Activated CD8-positive, alpha-beta T cell treated with anti-CD3 and anti-CD28 coated beads for 36 hours (primary cell): Measurements from ENCODE around the gene SLC30A7. TPM values are rescaled to one million over a fixed set of nuclear protein-coding genes. Genes with fewer than 3 reads are reported as not detected.

ENCODE experiments used
- ATAC-seq: fragments of 200-7000 bp; cut with Tn5 transposase; one replicate; pipeline ENCODE4 v1.10.0; 2021; ENCODE audit warnings: mild to moderate bottlenecking, moderate library complexity
- CTCF ChIA-PET: fragments of 350-600 bp; sonication (Branson Sonifier 250); formaldehyde crosslinking; loops from one replicate; lab custom pipeline; 2021; ENCODE audit warnings: antibody characterized with exemption; lab: Charles Lee
- POLR2A ChIA-PET: fragments of 350-600 bp; sonication (Branson Sonifier 250); formaldehyde crosslinking; loops from one replicate; lab custom pipeline; 2021; ENCODE audit warnings: antibody characterized with exemption; lab: Charles Lee
- DNase-seq: peaks from one replicate; pipeline ENCODE4 v3.0.0-alpha.2; 2020
- H3K27ac Mint-ChIP-seq: one replicate; pipeline ENCODE4 v1.8.0; 2021; ENCODE audit warnings: mild to moderate bottlenecking, mixed read lengths
- H3K27me3 Mint-ChIP-seq: one replicate; pipeline ENCODE4 v1.8.0; 2021; ENCODE audit warnings: mixed read lengths
- H3K36me3 Mint-ChIP-seq: one replicate; pipeline ENCODE4 v1.8.0; 2021; ENCODE audit warnings: low read depth, mixed read lengths
- H3K4me1 Mint-ChIP-seq: one replicate; pipeline ENCODE4 v1.8.0; 2021; ENCODE audit warnings: low read depth, mixed read lengths
- H3K4me3 Mint-ChIP-seq: one replicate; pipeline ENCODE4 v1.8.0; 2021; ENCODE audit warnings: mild to moderate bottlenecking, moderate library complexity, mixed read lengths
- H3K9me3 Mint-ChIP-seq: one replicate; pipeline ENCODE4 v1.8.0; 2021; ENCODE audit warnings: mixed read lengths
- intact Hi-C: fragments of 100-400 bp; cut with micrococcal nuclease; formaldehyde crosslinking; loops from one replicate; pipeline ENCODE4 v1.10.0; 2022
- total RNA-seq, 2 experiments: library from RNA; stranded (reverse); gene quantifications; one replicate each; pipeline ENCODE4 v1.2.3, GENCODE V29; 2021
- TF ChIP-seq, protein P1 (sequence below): fragments of 200-600 bp; IDR thresholded peaks from one replicate; pipeline ENCODE4 v1.8.0; 2022; ENCODE audit warnings: antibody characterized with exemption, mild to moderate bottlenecking

The SLC30A7 gene
- total RNA-seq, 2 experiments from 2014 or later: 32.0 to 36.1 TPM

GRCh38 chr1:100995198-100995988 is 99.5 kb downstream of the SLC30A7 start:
- no peak for ATAC-seq
- Mint-ChIP-seq H3K4me3 (no peak overlapping the region), H3K36me3 (peaks cover 62% of the 10 kb centered on the region), H3K27me3 (no peaks in the 10 kb centered on the region), H3K27ac (no peak overlapping the region), H3K4me1 (peaks cover 16% of the 10 kb centered on the region), H3K9me3 (no peaks in the 10 kb centered on the region)
- ChIA-PET CTCF (interaction anchor here (1.6 kb wide), 1 partner anchor 10 kb away, joined by 3 read pairs; no protein-coding TSS in a partner anchor), POLR2A (interaction anchor here (1.0 kb wide), 1 partner anchor 295 kb away, joined by 4 read pairs; no protein-coding TSS in a partner anchor)
- DNase-seq: no peak
- TF ChIP-seq, protein P1, sequence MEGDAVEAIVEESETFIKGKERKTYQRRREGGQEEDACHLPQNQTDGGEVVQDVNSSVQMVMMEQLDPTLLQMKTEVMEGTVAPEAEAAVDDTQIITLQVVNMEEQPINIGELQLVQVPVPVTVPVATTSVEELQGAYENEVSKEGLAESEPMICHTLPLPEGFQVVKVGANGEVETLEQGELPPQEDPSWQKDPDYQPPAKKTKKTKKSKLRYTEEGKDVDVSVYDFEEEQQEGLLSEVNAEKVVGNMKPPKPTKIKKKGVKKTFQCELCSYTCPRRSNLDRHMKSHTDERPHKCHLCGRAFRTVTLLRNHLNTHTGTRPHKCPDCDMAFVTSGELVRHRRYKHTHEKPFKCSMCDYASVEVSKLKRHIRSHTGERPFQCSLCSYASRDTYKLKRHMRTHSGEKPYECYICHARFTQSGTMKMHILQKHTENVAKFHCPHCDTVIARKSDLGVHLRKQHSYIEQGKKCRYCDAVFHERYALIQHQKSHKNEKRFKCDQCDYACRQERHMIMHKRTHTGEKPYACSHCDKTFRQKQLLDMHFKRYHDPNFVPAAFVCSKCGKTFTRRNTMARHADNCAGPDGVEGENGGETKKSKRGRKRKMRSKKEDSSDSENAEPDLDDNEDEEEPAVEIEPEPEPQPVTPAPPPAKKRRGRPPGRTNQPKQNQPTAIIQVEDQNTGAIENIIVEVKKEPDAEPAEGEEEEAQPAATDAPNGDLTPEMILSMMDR: no peak
- intact Hi-C loops: no loop called here

- H3K4me1 Mint-ChIP-seq: peaks cover 30% of the 10 kb centered on the region
- H3K9me3 Mint-ChIP-seq: no peaks in the 10 kb centered on the region
- no peaks in the 10 kb centered on the region for H3K27me3 Mint-ChIP-seq
- TF ChIP-seq, protein P1: no peak
- POLR2A ChIA-PET: no interaction called here
- CTCF ChIA-PET: no interaction called here
- intact Hi-C loops: no loop called here
- DNase-seq: no peak
- no peak for ATAC-seq
- H3K36me3 Mint-ChIP-seq: peaks cover 59% of the 10 kb centered on the region
- no peak overlapping the region for H3K27ac Mint-ChIP-seq
- no peak overlapping the region for H3K4me3 Mint-ChIP-seq
Observed at GRCh38 chr1:100998426-100998825, 102.5 kb downstream of the SLC30A7 start.

DNA sequence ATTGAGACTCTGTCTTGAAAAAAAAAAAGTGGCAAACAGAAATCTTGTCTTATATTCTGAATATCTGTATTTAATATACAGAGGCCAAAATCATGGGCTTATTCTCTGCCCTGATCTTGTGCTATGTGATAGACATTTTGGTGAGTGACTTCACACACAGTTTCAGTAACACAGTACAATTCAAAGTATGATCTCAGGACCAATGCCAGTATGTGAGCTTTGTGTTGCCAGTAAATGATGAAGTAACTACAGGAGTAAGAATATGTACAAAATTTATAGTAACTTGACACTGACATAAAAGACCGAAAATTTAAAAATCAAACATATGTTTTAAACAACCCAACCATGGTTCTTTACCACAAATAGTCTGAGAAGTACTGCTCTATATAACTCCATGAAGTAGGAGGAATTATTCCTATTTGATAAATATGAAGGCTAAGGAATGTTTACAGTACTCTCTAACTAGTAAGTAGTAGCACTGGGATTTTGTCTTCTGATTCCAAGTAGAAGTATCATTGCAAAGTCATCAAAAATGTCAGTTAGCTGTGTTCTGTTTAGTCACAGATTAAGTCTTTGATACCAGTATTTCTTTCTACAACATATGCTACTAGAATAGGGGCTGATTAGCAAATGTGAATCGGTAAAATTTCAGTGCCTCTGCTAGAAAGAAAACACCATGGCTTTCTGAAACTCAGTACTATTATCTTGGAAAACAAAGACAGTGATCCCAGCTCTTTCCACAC is 104.4 kb downstream of the SLC30A7 start:
- H3K4me1 Mint-ChIP-seq: peaks cover 39% of the 10 kb centered on the region
- TF ChIP-seq, protein P1: no peak
- CTCF ChIA-PET: no interaction called here
- no peaks in the 10 kb centered on the region for H3K27me3 Mint-ChIP-seq
- POLR2A ChIA-PET: no interaction called here
- H3K4me3 Mint-ChIP-seq: no peak overlapping the region
- ATAC-seq: no peak
- no peak for DNase-seq
- H3K9me3 Mint-ChIP-seq: peaks cover under 1% of the 10 kb centered on the region
- H3K27ac Mint-ChIP-seq: no peak overlapping the region
- peaks cover 53% of the 10 kb centered on the region for H3K36me3 Mint-ChIP-seq
- intact Hi-C loops: no loop called here

DNA sequence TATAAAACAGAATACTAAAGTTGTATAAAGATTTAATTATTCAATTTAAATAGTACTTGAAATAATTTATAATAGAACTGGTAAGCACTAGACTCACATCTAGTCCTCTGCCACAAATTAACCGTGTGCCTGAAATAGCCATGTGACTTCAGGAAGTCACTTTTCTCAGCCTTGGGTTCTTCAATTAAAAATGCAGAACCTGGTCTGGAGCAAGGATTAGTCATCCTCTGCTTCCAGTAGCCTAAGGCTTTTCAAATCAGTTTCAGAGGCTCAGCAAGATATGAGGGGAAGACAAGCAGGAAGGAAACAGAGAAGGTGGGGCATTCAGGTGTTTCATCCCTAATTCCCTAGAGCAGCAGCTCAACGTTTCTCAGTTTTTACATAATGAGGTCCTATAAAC is 106.7 kb downstream of the SLC30A7 start:
- ChIA-PET POLR2A (interaction anchor here (1.2 kb wide), 1 partner anchor 25 kb away, joined by 4 read pairs; no protein-coding TSS in a partner anchor), CTCF (interaction anchor here (1.2 to 1.3 kb wide), 2 partner anchors 9 to 10 kb away, joined by 3 read pairs; no protein-coding TSS in a partner anchor)
- intact Hi-C loops: no loop called here
- TF ChIP-seq, protein P1: no peak
- ATAC-seq (no peak), DNase-seq (no peak)
- no peak overlapping the region for H3K4me3 Mint-ChIP-seq
- peaks cover 58% of the 10 kb centered on the region for H3K36me3 Mint-ChIP-seq
- H3K9me3 Mint-ChIP-seq: peaks cover 8% of the 10 kb centered on the region
- H3K27me3 Mint-ChIP-seq: no peaks in the 10 kb centered on the region
- H3K27ac Mint-ChIP-seq: peak overlapping the region; percentile 7
- peaks cover 52% of the 10 kb centered on the region for H3K4me1 Mint-ChIP-seq
